Measurements from ENCODE around the gene TAOK2.
A peak's percentile ranks its signal among the peaks of the same experiment; 100 is the strongest.

The TAOK2 gene

DNA sequence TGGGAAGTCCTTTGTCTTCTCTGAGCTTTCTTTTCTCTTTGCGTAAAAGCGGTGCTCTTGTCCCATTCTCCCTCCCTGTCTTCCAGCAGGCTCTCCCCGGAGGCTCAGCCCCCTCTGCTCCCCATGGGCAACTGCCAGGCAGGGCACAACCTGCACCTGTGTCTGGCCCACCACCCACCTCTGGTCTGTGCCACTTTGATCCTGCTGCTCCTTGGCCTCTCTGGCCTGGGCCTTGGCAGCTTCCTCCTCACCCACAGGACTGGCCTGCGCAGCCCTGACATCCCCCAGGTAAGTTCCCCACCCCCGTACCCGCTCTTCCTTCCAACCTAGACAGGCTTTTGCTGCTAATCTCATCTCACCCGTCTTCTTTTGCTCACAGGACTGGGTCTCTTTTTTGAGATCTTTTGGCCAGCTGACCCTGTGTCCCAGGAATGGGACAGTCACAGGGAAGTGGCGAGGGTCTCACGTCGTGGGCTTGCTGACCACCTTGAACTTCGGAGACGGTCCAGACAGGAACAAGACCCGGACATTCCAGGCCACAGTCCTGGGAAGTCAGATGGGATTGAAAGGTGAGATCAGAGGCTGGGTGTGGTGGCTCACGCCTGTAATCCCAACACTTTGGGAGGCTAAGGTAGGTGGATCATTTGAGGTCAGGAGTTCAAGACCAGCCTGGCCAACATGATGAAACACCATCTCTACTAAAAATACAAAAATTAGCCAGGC lies 10.5 kb upstream of the TAOK2 start:
- DNase-seq (ENCODE audit: low read depth, low spot score) = no peak

- no peak for DNase-seq (ENCODE audit: low read depth, low spot score)
Observed at GRCh38 chr16:29968205-29968604, 5.5 kb upstream of the TAOK2 start.

DNA sequence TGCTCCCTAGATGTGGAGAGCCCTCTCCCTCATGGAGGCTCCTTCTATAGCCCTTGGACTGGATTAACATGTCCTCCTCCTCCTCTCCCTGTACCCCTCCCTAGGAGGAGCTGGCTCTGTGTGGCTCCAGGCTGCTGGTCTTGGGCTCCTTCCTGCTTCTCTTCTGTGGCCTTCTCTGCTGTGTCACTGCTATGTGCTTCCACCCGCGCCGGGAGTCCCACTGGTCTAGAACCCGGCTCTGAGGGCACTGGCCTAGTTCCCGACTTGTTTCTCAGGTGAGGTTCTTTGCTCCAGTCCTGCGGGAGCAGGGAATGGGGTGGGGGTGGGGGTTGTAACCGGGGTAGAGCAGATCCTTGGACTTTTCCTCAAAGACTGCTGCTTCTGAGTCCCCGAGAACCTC lies 2.4 kb upstream of the TAOK2 start:
- no peak for DNase-seq (ENCODE audit: low read depth, low spot score)

DNA sequence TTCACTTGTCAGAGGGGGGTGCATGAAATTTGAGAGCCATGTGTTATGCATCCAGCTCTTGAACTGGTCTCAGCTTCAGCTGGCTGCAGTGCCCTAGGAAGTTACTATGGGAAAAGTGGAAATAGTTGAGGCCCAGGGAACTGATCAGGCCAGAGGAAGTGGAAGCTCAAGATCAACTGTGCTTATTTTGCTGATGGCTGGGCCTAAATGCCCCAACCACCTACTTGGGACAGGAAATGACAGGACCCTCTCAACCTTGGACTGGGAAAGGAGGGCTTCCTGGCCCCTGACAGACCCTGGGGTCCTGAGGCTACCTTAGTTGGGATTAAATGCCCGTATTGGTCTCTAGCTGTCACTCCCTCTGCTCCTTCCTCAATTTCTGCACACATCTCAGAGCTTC lies 1.2 kb upstream of the TAOK2 start:
- no peak for DNase-seq (ENCODE audit: low read depth, low spot score)

DNA sequence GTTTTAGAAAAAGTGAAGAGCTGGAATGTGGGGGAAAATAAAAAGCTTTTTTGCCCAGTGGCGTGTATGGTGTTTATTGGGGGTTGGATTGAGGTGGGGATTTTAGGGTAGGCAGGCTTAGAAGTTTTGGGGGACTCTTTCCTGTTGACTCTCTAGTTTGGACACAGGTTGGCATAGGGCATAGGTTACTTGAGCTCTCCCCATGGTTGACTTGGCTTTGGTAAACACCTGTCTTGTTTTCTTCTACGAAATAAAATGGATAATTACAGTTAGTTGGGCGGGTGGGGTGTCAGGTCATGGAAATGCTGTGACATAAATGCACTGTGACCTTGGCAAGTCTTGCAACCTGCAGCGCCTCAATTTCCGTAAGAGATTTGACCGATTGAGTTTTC lies 680 bp upstream of the TAOK2 start:
- no peak for DNase-seq (ENCODE audit: low read depth, low spot score)

GRCh38 chr16:29974291-29975133 lies 844 bp downstream of the TAOK2 start:
- DNase-seq (ENCODE audit: low read depth, low spot score) = peak; percentile 27

- no peak for DNase-seq (ENCODE audit: low read depth, low spot score)
Observed at GRCh38 chr16:29975134-29975538, 1.5 kb downstream of the TAOK2 start.

DNA sequence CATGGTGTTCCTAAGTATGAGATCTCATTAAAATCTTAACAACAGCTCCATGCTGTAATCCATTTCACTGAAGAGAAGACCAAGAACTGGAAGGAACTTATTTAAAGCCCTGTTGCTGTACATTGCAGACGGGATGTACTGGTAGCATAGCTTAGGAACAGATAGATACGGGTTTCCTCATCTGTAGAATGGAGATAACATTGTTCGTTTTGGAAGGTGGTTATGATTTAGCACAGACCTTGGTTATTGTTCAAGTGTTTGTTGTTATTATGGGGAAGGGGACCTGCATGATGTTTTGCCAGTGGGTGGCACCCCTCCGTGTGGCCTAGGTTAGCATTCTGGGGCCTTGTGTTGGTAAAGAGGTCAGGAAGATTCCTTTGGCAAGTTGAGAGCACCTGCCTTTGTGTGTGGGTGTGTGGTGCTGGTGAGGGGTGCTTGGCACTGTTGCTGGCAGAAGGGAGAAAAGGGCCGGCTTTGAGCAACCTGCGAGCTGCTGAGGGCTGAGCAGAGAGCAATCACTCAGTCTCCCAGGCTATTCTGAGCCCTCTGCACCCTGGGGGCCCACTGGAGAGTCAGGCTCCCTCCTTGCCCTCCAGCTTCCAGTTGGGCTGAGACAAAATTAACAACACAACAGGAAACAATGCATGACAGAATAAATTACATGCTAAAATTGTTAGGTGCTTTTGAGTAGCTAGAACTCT lies 2.3 kb downstream of the TAOK2 start:
- DNase-seq (ENCODE audit: low read depth, low spot score) = no peak

GRCh38 chr16:29977063-29977825 lies 3.6 kb downstream of the TAOK2 start:
- no peak for DNase-seq (ENCODE audit: low read depth, low spot score)

GRCh38 chr16:29978081-29978480 lies 4.4 kb downstream of the TAOK2 start:
- DNase-seq (ENCODE audit: low read depth, low spot score) = no peak

GRCh38 chr16:29978564-29979270 lies 5.0 kb downstream of the TAOK2 start:
- no peak for DNase-seq (ENCODE audit: low read depth, low spot score)

- DNase-seq (ENCODE audit: low read depth, low spot score) = no peak
Observed at GRCh38 chr16:29982560-29983419, 9.1 kb downstream of the TAOK2 start.

DNA sequence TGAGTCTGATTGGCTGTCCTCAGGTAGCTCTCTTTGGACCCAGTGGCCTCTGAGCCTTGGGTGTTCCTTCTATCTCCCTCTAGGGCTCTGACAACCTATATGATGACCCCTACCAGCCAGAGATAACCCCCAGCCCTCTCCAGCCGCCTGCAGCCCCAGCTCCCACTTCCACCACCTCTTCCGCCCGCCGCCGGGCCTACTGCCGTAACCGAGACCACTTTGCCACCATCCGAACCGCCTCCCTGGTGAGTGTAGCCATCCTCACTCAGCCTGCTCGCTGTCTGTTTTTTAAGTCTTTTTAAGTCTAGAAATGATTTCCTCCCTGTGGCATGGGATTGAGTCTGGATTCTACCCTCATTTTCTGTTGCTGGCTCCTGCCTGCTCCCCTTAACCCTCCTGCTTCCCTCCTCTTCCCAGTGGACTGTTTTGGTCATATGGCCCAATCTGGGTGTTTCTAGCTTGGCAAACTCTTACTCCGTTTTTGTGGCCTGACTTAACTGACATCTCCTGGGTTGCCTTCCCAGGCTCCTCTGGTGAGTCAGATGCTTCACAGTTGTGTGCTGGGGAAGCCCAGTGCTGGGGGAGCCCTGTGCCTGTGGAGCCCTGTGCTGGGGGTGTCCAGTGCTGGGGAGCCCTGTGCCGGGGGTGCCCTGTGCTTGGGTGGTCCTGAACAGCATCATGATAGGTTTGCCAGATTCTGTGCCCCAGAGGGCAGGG lies 9.9 kb downstream of the TAOK2 start:
- DNase-seq (ENCODE audit: low read depth, low spot score) = peak; percentile 34

DNA sequence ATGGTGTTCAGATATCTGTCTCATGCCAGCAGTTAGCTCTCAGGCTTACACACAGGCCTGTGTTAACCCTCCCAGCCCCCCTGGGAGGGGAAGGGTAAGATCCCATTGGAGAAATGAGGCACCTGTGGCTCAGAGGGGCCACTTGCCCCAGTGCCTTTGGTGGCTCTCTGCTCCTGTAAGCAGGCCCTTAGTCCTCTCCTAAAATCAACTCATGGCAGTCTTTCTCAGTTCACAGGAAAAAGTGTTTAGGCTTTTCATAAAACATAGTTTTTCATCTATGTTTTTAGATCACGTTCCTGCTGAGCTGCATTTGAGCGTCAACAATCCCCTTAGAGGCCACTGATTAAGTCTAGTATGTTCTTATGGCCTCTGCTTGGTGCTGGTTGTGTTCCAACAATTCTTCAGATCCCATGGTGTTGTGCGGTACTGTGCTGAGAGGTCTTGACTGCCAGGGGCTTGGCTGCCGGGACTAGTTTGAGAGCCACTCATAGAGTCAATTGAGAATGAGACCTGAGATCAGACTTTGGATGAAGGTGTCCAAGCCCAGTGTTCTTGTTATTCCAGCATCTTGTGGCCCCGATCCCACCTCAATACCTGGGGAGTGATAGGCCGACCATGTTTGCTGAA lies 10.6 kb downstream of the TAOK2 start:
- no peak for DNase-seq (ENCODE audit: low read depth, low spot score)

DNA sequence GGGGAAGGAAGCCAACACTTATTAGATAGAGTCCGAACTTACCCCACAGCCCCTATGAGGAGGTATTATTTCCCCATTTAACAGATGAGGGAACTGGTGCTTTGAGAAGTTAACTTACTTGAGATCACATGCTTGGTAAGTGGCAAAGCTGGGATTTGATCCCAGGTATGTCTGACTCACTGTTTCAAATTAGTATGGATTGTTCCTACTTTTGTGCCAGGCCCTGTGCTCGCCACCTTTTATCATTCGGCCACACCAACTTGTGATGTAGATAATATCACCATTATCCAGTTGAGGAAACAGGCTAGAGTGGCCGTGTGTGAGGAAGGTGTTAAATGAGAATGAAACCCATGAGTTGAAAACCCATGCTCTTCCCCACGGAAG lies 11.1 kb downstream of the TAOK2 start:
- no peak for DNase-seq (ENCODE audit: low read depth, low spot score)

DNA sequence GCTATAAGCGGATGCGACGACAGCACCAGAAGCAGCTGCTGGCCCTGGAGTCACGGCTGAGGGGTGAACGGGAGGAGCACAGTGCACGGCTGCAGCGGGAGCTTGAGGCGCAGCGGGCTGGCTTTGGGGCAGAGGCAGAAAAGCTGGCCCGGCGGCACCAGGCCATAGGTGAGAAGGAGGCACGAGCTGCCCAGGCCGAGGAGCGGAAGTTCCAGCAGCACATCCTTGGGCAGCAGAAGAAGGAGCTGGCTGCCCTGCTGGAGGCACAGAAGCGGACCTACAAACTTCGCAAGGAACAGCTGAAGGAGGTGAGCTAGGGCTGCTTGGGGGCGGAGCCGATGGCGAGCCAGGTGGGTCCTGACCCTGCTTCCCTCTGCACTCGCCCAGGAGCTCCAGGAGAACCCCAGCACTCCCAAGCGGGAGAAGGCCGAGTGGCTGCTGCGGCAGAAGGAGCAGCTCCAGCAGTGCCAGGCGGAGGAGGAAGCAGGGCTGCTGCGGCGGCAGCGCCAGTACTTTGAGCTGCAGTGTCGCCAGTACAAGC lies 11.7 kb downstream of the TAOK2 start:
- no peak for DNase-seq (ENCODE audit: low read depth, low spot score)

DNA sequence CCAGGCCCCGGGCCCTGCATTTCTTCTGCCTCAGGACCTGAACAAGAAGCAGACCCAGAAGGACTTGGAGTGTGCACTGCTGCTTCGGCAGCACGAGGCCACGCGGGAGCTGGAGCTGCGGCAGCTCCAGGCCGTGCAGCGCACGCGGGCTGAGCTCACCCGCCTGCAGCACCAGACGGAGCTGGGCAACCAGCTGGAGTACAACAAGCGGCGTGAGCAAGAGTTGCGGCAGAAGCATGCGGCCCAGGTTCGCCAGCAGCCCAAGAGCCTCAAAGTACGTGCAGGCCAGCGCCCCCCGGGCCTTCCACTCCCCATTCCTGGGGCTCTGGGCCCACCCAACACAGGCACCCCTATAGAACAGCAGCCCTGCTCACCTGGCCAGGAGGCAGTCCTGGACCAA lies 12.6 kb downstream of the TAOK2 start:
- DNase-seq (ENCODE audit: low read depth, low spot score) = no peak

DNA sequence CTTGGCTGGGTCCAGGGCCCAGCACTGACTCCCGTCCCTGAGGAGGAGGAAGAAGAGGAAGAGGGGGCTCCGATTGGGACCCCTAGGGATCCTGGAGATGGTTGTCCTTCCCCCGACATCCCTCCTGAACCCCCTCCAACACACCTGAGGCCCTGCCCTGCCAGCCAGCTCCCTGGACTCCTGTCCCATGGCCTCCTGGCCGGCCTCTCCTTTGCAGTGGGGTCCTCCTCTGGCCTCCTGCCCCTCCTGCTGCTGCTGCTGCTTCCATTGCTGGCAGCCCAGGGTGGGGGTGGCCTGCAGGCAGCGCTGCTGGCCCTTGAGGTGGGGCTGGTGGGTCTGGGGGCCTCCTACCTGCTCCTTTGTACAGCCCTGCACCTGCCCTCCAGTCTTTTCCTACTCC lies 13.3 kb downstream of the TAOK2 start:
- DNase-seq (ENCODE audit: low read depth, low spot score) = no peak

All from astrocyte of the hippocampus (primary cell).